Effector memory CD4-positive, alpha-beta T cell (primary cell): Measurements from ENCODE around the gene ZAP70.

ENCODE experiments used
- DNase-seq, 3 donors: peaks; one replicate each; pipeline ENCODE4 v3.0.0-alpha.2; 2020
- H3K27ac ChIP-seq: 2 replicates; pipeline ENCODE4 v1.7.0; 2013; ENCODE audit warnings: mild to moderate bottlenecking, low read length, moderate library complexity; ENCODE audit not compliant: insufficient read depth, poor library complexity, severe bottlenecking
- H3K27me3 ChIP-seq: replicated peaks from 2 replicates; pipeline ENCODE4 v1.7.0; 2013; ENCODE audit warnings: mild to moderate bottlenecking, low read length; ENCODE audit not compliant: insufficient read depth, control insufficient read depth, poor library complexity, severe bottlenecking
- H3K36me3 ChIP-seq: 2 replicates; pipeline ENCODE4 v1.7.0; 2013; ENCODE audit warnings: mild to moderate bottlenecking, low read length, moderate library complexity; ENCODE audit not compliant: control insufficient read depth, insufficient read depth
- H3K4me1 ChIP-seq: 2 replicates; pipeline ENCODE4 v1.7.0; 2013; ENCODE audit warnings: low read length, mild to moderate bottlenecking; ENCODE audit not compliant: control insufficient read depth, insufficient read depth, poor library complexity, severe bottlenecking
- H3K4me3 ChIP-seq: 2 replicates; pipeline ENCODE4 v1.7.0; 2013; ENCODE audit warnings: low read length, low read depth, mild to moderate bottlenecking; ENCODE audit not compliant: insufficient read depth, poor library complexity, severe bottlenecking
- H3K9me3 ChIP-seq: 2 replicates; pipeline ENCODE4 v1.7.0; 2013; ENCODE audit warnings: mild to moderate bottlenecking, low read length, moderate library complexity; ENCODE audit not compliant: control insufficient read depth

The ZAP70 gene

DNA sequence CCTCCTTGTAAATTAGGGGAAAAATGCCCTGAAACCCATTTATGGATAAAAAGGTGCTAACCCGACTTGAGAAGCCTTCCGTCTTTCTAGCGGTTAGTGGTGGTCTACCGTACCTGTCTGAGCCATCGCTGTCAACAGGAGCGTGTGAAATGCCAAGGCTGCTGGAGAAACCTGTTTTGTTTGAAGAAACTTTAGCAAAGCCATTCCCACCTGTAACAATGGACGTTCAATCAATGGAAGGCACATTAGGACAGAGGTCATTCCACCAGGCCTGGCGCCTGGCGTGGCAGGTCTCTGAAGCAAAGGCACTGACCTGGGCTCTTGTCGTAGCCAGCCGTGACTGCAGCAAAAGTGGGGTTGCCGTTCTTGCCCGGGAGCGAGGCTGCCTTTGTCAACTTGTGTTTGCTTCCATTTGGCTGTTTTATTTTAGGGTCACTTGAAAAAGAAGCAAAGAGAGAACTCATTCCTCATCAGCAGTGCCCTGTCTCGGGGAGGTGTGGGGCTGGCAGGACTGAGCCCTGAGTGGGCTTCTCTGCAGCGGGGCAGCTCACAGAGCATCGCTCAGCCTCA lies 47.2 kb downstream of the ZAP70 start:
- Histone ChIP-seq H3K9me3 (no peaks in the 10 kb centered on the region), H3K36me3 (peaks cover 48% of the 10 kb centered on the region), H3K4me1 (peaks cover 24% of the 10 kb centered on the region), H3K27ac (peak overlapping the region; percentile 44), H3K4me3 (no peak overlapping the region), H3K27me3 (no peaks in the 10 kb centered on the region)
- no peak for DNase-seq

DNA sequence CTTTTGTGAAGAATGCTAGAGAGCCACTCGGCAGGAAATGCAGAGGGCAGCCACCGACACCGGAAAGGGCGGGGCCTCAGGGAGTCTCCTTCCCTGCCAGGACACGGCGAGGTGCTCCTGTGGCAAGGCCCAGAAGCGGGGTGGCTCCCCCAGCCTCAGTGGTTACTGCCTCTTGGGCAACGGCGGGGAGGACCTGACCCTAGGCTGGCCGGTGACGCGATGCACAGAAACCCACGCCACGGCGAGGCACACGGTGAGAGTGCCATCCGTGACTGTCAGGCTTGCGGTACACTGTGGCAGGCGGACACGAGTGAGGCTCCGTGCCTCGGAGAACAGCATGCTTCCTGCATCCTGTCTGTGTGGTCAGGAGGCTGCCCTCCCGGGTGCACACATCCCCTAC lies 47.8 kb downstream of the ZAP70 start:
- Histone ChIP-seq H3K9me3 (no peaks in the 10 kb centered on the region), H3K27ac (peak overlapping the region; percentile 44), H3K36me3 (peaks cover 49% of the 10 kb centered on the region), H3K27me3 (no peaks in the 10 kb centered on the region), H3K4me3 (no peak overlapping the region), H3K4me1 (peaks cover 24% of the 10 kb centered on the region)
- DNase-seq, result peak; percentile 32 to 41 (median 34)

DNA sequence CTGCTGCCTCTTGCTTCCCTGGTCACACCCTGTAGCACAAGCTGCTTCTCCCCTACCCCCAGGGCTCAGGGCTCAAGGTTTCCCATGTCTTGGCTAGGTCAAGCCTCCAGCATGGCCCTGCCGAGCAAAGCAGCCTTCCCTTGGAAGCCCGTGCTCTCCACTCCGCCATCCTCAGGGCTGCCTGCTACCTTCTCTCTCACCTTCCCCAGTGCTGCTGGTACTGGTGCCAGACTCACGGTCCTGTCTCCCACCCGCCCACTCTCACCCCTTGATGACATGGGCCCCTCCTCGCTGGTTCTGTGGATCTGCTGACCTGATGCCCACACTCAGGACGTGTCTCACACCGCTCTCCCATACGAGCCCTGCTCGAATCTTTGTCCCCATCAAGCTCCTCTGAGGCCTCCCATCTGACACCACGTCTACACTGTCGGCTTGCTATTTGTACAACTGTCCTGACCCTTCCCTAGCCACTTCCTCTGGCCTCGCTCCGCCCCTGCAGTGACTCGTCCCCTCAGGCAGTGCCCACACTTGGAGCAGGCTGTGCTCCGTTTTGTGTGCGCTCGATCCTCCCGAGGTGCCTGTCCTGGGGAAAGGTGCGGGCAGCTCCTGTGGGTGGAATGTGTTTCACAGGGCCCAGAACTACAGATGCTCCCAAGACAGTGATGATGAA lies 49.9 kb downstream of the ZAP70 start:
- no peak overlapping the region for H3K27ac ChIP-seq
- no peak overlapping the region for H3K4me3 ChIP-seq
- H3K4me1 ChIP-seq, result peaks cover 24% of the 10 kb centered on the region
- H3K36me3 ChIP-seq, result peaks cover 38% of the 10 kb centered on the region
- no peaks in the 10 kb centered on the region for H3K9me3 ChIP-seq
- no peak for DNase-seq
- H3K27me3 ChIP-seq, result no peaks in the 10 kb centered on the region

DNA sequence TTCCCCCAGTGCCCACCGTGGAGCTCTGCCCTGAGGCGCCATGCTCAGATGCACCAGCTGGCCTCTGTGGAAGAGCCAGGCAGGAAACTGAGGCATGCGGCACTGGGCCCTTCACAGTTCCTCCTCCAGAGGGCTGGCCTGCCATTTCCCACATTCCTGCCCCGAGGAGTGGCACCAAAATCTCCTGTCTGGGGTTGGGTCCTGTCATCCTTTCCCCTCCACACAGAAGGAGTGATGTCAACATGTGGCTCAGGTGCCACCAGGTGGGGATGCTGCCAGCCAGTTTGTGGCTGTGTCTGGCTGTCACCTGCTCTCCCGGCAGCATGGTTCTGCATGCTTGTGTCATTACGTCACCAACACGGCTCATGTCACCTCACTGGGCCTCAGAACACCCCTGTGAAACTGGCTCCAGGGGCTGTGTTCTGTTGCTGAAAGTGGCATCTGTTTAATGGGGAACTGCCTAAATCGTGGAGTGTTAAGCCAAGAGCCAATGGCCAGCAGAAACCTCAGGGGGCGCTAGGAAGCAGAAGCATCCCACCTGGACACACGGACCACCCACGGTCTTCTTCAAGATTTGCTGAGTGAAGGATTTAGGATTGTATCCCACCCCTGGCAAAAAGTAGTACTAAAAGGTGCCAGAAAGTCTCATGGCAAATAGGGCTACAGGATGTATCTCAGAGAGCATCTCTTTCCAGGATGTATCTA lies 51.3 kb downstream of the ZAP70 start:
- Histone ChIP-seq H3K4me3 (no peak overlapping the region), H3K27me3 (no peaks in the 10 kb centered on the region), H3K9me3 (no peaks in the 10 kb centered on the region), H3K4me1 (peaks cover 16% of the 10 kb centered on the region), H3K36me3 (peaks cover 28% of the 10 kb centered on the region), H3K27ac (no peak overlapping the region)
- no peak for DNase-seq

DNA sequence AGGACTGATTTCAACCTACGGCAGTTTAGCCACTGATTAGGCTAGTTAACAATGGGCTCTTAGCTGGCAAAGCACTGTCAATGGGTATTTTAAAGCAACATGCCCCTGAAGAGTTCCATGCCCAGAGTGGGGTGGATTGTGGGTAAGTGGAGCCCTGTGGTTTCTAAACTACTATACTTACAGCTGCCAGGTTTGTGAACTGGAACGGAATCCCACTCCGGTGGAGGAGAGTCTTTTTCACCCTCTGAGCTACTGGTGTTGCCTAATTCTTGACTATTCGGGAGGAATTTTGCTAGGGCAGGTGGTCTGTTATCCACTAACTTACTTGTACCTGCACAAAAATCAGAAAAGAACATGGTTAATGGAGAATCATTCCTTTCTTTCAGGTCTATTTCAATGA lies 52.6 kb downstream of the ZAP70 start:
- no peaks in the 10 kb centered on the region for H3K27me3 ChIP-seq
- H3K9me3 ChIP-seq, result no peaks in the 10 kb centered on the region
- peaks cover 9% of the 10 kb centered on the region for H3K4me1 ChIP-seq
- H3K36me3 ChIP-seq, result peaks cover 21% of the 10 kb centered on the region
- H3K27ac ChIP-seq, result no peak overlapping the region
- DNase-seq, result no peak
- H3K4me3 ChIP-seq, result no peak overlapping the region

DNA sequence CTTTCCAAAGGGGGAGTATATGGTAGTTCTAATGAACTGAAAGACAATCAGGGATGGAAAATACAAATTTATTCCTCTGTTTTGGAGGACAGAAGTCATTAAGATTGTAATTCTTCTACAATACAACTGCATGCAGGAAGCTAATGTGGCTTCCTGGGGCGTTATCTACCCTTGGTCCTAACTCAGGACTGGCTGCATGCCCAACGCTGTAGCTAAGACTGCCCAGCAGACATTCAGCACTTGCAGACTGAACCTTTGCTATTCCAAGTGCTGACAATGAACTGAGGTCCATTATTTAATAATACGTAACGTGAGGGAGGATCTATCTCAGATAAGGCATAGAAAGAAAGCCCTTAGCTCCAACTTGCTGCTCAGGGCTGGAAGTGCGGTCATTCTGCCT lies 53.2 kb downstream of the ZAP70 start:
- no peaks in the 10 kb centered on the region for H3K9me3 ChIP-seq
- H3K27me3 ChIP-seq, result no peaks in the 10 kb centered on the region

DNA sequence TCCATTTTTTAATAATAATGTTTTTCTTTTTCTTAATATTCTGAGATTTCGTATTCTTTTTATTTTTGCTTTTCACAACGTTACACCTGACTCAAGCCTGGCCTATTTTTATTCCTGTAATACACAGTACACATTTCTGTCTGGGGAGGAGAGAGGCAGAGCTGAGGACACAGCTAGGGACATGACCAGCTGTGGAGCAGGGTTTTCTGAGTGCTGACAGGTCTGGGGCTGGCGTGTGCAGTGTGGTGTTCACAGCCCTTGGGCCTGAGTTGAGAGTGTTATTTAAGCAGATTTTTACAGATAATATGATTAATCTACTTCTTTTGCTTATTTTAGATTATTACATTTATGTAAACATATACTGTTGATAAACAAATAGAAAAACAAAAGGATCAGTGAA lies 55.9 kb downstream of the ZAP70 start:
- Histone ChIP-seq H3K9me3 (no peaks in the 10 kb centered on the region), H3K4me3 (no peak overlapping the region), H3K27ac (no peak overlapping the region), H3K36me3 (peaks cover 27% of the 10 kb centered on the region), H3K4me1 (no peaks in the 10 kb centered on the region), H3K27me3 (no peaks in the 10 kb centered on the region)
- no peak for DNase-seq

More for the DNA sequence above, 53.2 kb downstream of the ZAP70 start:
- Histone ChIP-seq H3K36me3 (peaks cover 21% of the 10 kb centered on the region), H3K4me1 (peaks cover 5% of the 10 kb centered on the region), H3K4me3 (no peak overlapping the region), H3K27ac (no peak overlapping the region)
- DNase-seq, result no peak

DNA sequence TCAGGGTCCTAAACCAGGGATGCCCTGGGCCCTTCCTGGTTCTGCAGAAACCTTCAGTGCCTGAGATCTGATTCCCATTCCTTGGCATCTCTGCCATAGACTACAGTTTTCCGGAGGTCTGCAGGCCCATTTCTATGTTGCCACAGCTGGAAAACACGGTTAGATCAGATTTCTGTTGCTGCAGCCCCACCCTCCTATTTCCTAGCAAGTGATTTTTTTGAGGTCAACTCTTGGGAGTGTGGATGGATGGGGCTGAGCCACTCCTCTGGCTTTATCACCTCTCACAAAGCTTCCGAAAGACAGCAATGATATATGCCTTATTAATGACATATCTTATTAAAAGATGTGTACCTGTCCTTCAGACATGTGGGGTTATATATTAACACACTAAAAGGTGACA lies 56.3 kb downstream of the ZAP70 start:
- no peaks in the 10 kb centered on the region for H3K9me3 ChIP-seq
- H3K4me1 ChIP-seq, result no peaks in the 10 kb centered on the region
- peaks cover 26% of the 10 kb centered on the region for H3K36me3 ChIP-seq
- no peak overlapping the region for H3K27ac ChIP-seq
- H3K4me3 ChIP-seq, result no peak overlapping the region
- H3K27me3 ChIP-seq, result no peaks in the 10 kb centered on the region
- DNase-seq, result no peak

DNA sequence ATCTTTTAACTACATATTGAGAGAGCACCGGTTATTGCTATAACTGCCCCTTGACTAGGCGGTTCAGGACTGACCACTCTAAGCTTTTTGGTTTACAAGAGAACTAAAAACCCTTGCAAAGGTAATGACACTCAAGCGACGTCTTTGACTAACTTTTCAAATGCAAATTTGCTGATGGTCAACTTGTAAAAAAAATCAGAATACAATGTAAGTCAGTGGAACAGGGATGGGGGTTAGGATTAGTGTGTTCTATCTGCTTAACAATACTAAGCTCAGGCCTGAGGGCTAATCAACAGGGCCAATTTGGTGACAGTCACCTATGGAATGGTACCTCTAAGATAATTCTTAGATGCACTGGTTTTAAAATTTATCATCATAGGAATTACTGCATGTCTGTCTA lies 57.1 kb downstream of the ZAP70 start:
- Histone ChIP-seq H3K27ac (no peak overlapping the region), H3K9me3 (no peaks in the 10 kb centered on the region), H3K27me3 (no peaks in the 10 kb centered on the region), H3K4me1 (no peaks in the 10 kb centered on the region), H3K36me3 (peaks cover 28% of the 10 kb centered on the region), H3K4me3 (no peak overlapping the region)
- no peak for DNase-seq

DNA sequence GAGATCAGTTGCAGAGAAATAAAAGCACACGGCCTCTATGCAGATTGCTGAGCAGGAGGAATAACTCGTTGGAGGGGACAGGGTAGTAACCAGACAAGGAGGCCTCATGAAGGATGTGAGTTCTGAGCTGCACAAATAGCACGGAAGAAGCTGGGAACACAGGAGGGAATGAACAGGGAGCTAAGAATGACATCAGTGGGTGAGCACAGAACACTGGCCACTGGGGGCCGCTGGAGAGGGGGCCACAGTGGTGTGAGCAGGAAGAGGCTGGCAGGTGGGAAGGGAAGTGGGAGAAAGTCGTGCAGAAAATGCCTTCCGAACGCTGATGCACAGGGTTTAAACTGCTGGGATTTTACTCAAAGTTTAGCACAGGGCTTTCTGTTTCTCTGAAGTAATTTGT lies 61.0 kb downstream of the ZAP70 start:
- no peaks in the 10 kb centered on the region for H3K9me3 ChIP-seq

More for the DNA sequence above, 61.0 kb downstream of the ZAP70 start:
- Histone ChIP-seq H3K4me1 (no peaks in the 10 kb centered on the region), H3K27ac (no peak overlapping the region), H3K27me3 (no peaks in the 10 kb centered on the region), H3K36me3 (peaks cover 21% of the 10 kb centered on the region), H3K4me3 (no peak overlapping the region)
- no peak for DNase-seq
